GM21526 (cell line): Measurements from ENCODE around the gene CKLF.
"Not testable (repeated sequence)": the region's sequence is repeated elsewhere in the genome, so short reads cannot be mapped to it uniquely, and the experiment has no call there.

Experiments
- ATAC-seq: cut with Tn5 transposase; IDR thresholded peaks from one replicate; pipeline ENCODE4 v1.9.1; 2021; ENCODE audit warnings: moderate library complexity; ENCODE audit not compliant: unreplicated experiment, low FRiP score

Gene CKLF

GRCh38 chr16:66552286-66553177, at the start of gene CKLF:
Gene CKLF, plus strand, starts transcription at chr16:66552576. Its CDS starts 140 bp downstream, at chr16:66552716.
- ATAC-seq = peak; percentile 63

GRCh38 chr16:66503030-66503429, 49.3 kb upstream of the CKLF start:
- ATAC-seq = no peak

DNA sequence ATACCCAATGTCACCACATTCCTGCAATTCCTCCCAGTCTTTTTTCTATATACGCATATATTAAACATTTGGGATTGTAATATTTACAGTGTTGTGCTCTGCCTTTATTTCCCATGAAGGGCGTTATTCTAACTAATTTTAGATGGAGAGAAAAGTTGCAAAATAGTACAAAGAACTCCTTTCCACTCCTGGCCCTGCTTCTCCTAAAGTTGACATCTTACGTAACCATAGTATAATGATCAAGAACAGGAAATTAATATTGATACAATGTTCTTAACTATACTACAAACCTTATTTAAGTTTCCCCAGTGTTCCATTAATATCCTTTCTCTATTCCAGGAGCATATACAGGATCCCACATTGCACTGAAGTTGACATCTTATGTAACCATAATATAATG, 48.8 kb upstream of the CKLF start:
- ATAC-seq = no peak

- no peak for ATAC-seq
These were observed 44.6 kb upstream of the CKLF start for GRCh38 chr16:66507731-66508239.

- ATAC-seq = no peak
These were observed 44.0 kb upstream of the CKLF start for GRCh38 chr16:66508248-66508913.

GRCh38 chr16:66508914-66509496, 43.4 kb upstream of the CKLF start:
- ATAC-seq = no peak

- no peak for ATAC-seq
These were observed 42.8 kb upstream of the CKLF start for GRCh38 chr16:66509576-66509975.

GRCh38 chr16:66510298-66510697, 42.1 kb upstream of the CKLF start:
- ATAC-seq = no peak

- no peak for ATAC-seq
These were observed 41.4 kb upstream of the CKLF start for GRCh38 chr16:66510711-66511601.

- no peak for ATAC-seq
These were observed 40.6 kb upstream of the CKLF start for GRCh38 chr16:66511602-66512271.

GRCh38 chr16:66512272-66513110, 39.9 kb upstream of the CKLF start:
- no peak for ATAC-seq

DNA sequence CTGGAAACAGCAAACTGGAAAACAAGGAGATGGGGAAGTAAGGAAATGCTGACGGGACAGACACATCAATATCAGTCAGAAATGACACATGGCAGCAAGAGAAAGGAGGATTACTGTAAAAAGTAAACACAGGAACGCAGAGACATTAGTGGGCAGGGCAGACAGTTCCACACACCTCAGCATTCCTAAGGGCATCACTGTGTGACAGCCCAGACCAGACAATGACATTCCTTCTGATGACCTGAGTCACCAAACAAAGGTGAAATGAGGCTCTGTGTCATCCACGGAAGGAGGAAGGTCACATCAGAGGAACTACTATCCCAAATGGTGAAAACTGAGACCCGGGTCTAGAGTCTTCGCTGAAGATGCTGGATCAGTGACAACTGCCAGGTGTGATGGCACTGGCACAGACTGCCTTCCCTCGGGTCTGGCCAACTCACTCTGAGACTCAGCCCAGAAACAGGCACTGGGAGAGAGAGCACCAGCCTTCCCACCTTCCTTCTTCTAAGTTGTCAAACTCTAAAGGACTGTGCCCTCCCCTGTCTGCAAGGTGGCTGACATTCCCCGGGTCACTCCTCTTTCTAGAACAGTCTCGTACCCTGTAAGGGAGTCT, 39.2 kb upstream of the CKLF start:
- ATAC-seq = no peak

DNA sequence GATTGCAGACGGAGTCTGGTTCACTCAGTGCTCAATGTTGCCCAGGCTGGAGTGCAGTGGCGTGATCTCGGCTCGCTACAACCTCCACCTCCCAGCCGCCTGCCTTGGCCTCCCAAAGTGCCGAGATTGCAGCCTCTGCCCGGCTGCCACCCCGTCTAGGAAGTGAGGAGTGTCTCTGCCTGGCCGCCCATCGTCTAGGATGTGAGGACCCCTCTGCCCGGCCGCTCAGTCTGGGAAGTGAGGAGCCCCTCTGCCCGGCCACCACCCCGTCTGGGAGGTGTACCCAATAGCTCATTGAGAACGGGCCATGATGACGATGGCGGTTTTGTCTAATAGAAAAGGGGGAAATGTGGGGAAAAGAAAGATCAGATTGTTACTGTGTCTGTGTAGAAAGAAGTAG, 38.0 kb upstream of the CKLF start:
- not testable (repeated sequence) for ATAC-seq

- ATAC-seq = not testable (repeated sequence)
These were observed 37.3 kb upstream of the CKLF start for GRCh38 chr16:66514980-66515595.

DNA sequence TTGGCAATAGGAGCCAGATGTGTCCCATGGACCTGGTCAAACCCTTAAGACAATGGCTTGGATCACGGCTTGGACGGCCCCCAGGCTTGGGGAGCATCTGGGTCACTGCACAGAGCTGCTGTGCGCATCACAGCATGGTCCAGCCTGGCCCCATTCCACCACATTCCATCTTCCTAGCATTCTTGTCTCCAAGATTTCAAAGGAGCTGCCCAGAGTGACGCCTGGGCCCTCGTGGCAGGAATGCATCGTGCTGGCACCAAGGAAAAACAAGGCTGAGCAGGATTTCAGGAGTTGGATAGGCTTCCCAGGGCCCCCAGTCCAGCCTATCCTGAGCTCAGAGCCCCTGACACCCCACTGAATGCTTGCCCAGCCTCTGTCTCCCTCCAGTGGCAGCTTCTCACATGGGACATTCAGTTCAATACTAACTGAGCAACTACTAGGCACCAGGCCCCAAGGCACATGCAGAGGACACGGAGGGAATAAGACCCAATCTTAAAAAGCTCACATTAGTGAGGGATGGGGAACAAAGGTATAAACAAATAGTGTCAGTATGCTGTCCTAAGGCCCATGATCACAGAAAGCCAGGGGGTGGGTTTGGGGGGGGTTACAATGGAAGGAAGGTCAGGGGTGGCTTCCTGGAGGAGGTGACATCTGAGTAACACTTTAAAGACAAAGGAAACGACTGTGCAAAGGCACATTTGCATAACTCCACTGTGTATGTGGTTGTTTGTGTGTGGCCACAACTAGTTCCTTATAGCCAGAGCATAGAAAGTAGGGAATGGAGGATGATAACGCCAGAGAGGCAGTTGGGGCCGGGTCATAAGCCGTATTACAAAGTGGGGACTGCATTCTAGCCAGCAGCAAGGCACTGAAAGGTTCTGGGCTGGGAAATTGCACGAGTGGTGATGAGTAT, 36.5 kb upstream of the CKLF start:
- no peak for ATAC-seq

DNA sequence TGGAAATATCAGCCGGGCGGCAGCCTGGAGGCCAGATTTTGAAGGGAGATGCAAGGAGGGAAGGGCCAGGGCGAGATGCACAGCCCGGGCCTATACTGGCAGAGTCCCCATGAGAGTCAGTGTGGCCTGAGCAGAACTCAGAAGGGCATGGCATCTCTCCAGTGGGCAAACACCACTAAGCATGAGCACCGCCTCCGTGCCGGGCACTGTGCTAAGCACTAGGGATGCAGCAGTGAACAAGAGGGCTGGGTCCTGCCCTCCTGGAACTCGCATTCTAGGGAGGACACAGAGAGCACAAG, 35.9 kb upstream of the CKLF start:
- ATAC-seq = no peak
